GM19395 (cell line): ENCODE data around the gene FAM53A.

Source experiments
- ATAC-seq: cut with Tn5 transposase; IDR thresholded peaks from one replicate; pipeline ENCODE4 v1.9.1; 2021; ENCODE audit warnings: mild to moderate bottlenecking, moderate library complexity; ENCODE audit not compliant: unreplicated experiment

FAM53A gene

GRCh38 chr4:1595789-1596325 is 88.3 kb downstream of the FAM53A start:
- no peak for ATAC-seq

GRCh38 chr4:1594871-1595788 is 89.0 kb downstream of the FAM53A start:
- no peak for ATAC-seq

DNA sequence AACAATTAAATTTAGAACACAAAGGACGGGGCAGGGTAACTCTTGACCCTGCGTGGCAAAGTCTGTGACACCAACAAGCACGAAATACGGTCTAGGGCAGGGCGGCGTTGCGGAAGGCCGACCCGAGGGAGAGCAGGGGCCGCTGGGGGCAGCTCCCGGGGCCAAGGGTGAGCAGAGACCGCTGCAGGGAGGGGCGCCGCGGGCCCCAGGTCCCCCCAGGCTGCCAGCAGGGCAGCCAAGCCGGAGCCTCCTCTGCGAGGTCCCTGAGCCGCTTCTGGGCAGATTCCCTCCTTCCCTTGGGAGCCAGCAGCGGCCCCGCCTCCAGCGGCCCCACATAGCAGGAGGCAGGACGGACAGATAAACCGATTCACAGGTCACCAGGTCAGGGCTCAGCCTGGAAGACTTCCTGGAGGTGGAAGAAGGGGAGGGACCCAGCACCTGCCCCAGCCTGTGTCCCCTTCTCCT is 90.2 kb downstream of the FAM53A start:
- no peak for ATAC-seq

DNA sequence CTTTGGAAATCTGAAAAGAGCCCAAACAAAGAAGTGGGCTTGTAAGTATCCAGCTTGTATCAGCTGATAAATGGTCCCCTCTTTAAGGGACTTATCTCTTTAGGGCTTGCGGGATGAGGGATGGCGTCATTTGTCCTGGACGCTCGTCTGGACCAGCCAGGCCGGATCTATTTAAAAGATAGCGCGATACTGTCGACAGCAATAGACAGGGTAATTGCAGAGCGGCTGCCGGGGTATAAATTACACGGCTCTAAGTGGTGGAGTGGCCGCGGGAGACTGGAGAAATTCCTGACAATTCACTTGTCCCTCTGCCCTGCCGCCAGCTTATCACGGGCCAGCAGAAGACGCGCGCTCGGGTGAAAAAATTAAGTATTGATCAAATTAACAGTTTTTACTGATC is 90.7 kb downstream of the FAM53A start:
- ATAC-seq = no peak

- no peak for ATAC-seq
These were observed 91.2 kb downstream of the FAM53A start for GRCh38 chr4:1592709-1593417.

GRCh38 chr4:1592068-1592708 is 91.9 kb downstream of the FAM53A start:
- no peak for ATAC-seq

- ATAC-seq = no peak
These were observed 93.0 kb downstream of the FAM53A start for GRCh38 chr4:1591107-1591506.

DNA sequence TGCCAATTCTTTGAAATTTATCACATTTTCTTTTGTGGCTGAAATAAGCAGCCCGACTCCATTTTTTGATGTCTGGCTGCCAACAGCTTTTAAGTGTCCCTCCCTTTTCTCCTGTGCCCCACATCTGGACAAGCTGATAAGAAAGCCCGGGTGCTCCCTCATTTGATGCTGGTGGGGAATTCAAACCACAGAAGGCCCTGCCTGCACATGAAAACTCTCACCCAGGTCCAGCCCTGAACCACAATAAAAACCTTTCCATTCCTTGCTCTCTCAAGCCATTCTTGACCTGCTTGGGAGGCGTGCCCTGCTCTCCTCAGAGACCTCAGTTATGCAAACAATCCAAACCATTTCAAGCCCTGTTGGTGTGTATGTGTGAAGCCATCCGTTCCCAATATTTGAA is 93.9 kb downstream of the FAM53A start:
- no peak for ATAC-seq
